Right lobe of liver (tissue), 4 donors: Measurements from ENCODE around the gene UBL3.

Experiments used
- CTCF ChIP-seq, 4 donors: fragments of 200-600 bp in 3 of 4; fragments of 450-650 bp in 1 of 4; IDR thresholded peaks; one replicate each; pipeline versions ENCODE4 v1.5.1 to v1.8.0; 2016 to 2022; ENCODE audit warnings: antibody characterized with exemption in 4 of 4, mild to moderate bottlenecking in 2 of 4
- POLR2A ChIP-seq: fragments of 450-650 bp; IDR thresholded peaks from one replicate; pipeline ENCODE4 v1.6.1; 2017; ENCODE audit warnings: antibody characterized with exemption, mild to moderate bottlenecking
- donor health status: DM: no; HTN: no; CAD: no.
- donor health status: DM: no; HTN: no; CAD: no.
- donor health status: DM: no; HTN: yes; CAD: no.

- TF ChIP-seq CTCF (IDR thresholded peaks at IDR 0.05) (no peak), POLR2A (no peak)
These were observed 35.6 kb upstream of the UBL3 start for GRCh38 chr13:29885989-29886388.
